SK-N-SH treated with all-trans-retinoic acid at 6 μM for 48 hours (cell line): Measurements from ENCODE around the gene MS4A6E.

ENCODE experiments used
- ISL1 ChIP-seq: fragments of 250-450 bp; sonication (Bioruptor Pico); IDR thresholded peaks from 2 replicates; pipeline ENCODE4 v2.1.2; 2022; ENCODE audit warnings: mild to moderate bottlenecking, moderate library complexity
- OSR1 ChIP-seq: fragments of 250-450 bp; sonication (Bioruptor Pico); IDR thresholded peaks from 2 replicates; pipeline ENCODE4 v1.8.0; 2022; ENCODE audit warnings: moderate library complexity, mild to moderate bottlenecking, inconsistent platforms
- PPARA ChIP-seq: fragments of 250-450 bp; sonication (Bioruptor Pico); IDR thresholded peaks from 2 replicates; pipeline ENCODE4 v1.5.0; 2020; ENCODE audit warnings: mild to moderate bottlenecking, borderline replicate concordance
- ZFP3 ChIP-seq: fragments of 250-450 bp; sonication (Bioruptor Pico); IDR thresholded peaks from 2 replicates; pipeline ENCODE4 v1.5.0; 2020; ENCODE audit warnings: mild to moderate bottlenecking, moderate library complexity

DNA sequence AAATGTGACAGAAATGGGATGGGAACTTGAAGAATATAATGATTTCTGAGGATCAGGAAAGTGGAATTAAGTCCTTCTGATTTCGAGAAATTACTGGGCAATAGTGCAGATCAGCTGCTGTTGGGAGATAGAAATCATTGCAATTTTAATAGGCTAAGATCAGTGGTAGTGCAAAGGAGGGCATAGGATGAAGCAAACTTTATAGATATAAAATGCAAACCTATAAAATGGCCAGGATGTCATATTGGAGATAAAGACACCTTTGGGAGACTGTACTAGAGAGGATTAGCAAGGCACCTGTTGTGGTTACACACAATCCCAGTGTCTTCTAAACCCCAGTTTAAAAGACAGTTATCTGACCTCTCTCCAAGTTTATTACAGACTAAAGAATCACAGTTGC is 44.8 kb downstream of the MS4A6E start:
- TF ChIP-seq ZFP3 (CRISPR knock-in tag) (no peak), ISL1 (CRISPR knock-in tag) (no peak), PPARA (CRISPR knock-in tag) (no peak), OSR1 (CRISPR knock-in tag) (no peak)
